Neutrophil (primary cell): ENCODE results near the gene TMEM43.

Source experiments
- H3K27ac ChIP-seq: fragments of 200-600 bp; sonication (generic); 2 replicates; pipeline ENCODE4 v1.5.1; 2016; ENCODE audit warnings: mild to moderate bottlenecking, moderate library complexity
- H3K27me3 ChIP-seq: fragments of 200-600 bp; sonication (generic); 2 replicates; pipeline ENCODE4 v1.6.0; 2016; ENCODE audit warnings: mild to moderate bottlenecking
- H3K36me3 ChIP-seq: fragments of 200-600 bp; sonication (generic); 2 replicates; pipeline ENCODE4 v1.5.1; 2017
- H3K4me1 ChIP-seq, 2 experiments: fragments of 200-600 bp in 1 of 2; sonication (generic) in 1 of 2; 1 replicate in 1 of 2; 2 replicates in 1 of 2; pipeline versions ENCODE4 v1.5.1 to v1.6.1; 2013 to 2016; ENCODE audit warnings: low read depth in 1 of 2, low read length in 1 of 2, mild to moderate bottlenecking in 1 of 2, moderate library complexity in 1 of 2; ENCODE audit not compliant: control insufficient read depth in 1 of 2, insufficient read depth in 1 of 2
- H3K4me3 ChIP-seq, 2 experiments: fragments of 200-600 bp in 1 of 2; sonication (generic) in 1 of 2; 1 replicate in 1 of 2; 2 replicates in 1 of 2; pipeline ENCODE4 v1.5.1; 2013 to 2016; ENCODE audit warnings: low read depth in 1 of 2, low read length in 1 of 2, mild to moderate bottlenecking in 1 of 2, moderate library complexity in 1 of 2
- H3K9me3 ChIP-seq: fragments of 200-600 bp; sonication (generic); 2 replicates; pipeline ENCODE4 v1.5.1; 2016
- CTCF ChIP-seq: fragments of 200-600 bp; sonication (generic); IDR thresholded peaks from 2 replicates; pipeline ENCODE4 v1.5.1; 2016; ENCODE audit warnings: antibody characterized with exemption

The TMEM43 gene

GRCh38 chr3:14141144-14141543 lies 16.3 kb downstream of the TMEM43 start:
- peak overlapping the region; percentile 99 for H3K27ac ChIP-seq
- no peak for TF ChIP-seq CTCF
- H3K4me3 ChIP-seq = no peak overlapping the region
- H3K27me3 ChIP-seq = no peaks in the 10 kb centered on the region
- no peaks in the 10 kb centered on the region for H3K9me3 ChIP-seq
- H3K36me3 ChIP-seq = peaks cover 72% of the 10 kb centered on the region
- peaks cover 35 to 37% of the 10 kb centered on the region in 2 experiments for H3K4me1 ChIP-seq

GRCh38 chr3:14141602-14142341 lies 16.9 kb downstream of the TMEM43 start:
- Histone ChIP-seq H3K27me3 (no peaks in the 10 kb centered on the region), H3K4me1 (peaks cover 41 to 43% of the 10 kb centered on the region in 2 experiments), H3K36me3 (peaks cover 72% of the 10 kb centered on the region), H3K27ac (peak overlapping the region; percentile 99), H3K4me3 (no peak overlapping the region), H3K9me3 (no peaks in the 10 kb centered on the region)
- TF ChIP-seq CTCF = no peak

- peaks cover 48 to 49% of the 10 kb centered on the region in 2 experiments for H3K4me1 ChIP-seq
Measured at GRCh38 chr3:14142567-14143270, 17.9 kb downstream of the TMEM43 start.

GRCh38 chr3:14143271-14144225 lies 18.7 kb downstream of the TMEM43 start:
- peaks cover 70% of the 10 kb centered on the region for H3K36me3 ChIP-seq
- H3K27me3 ChIP-seq = no peaks in the 10 kb centered on the region
- no peaks in the 10 kb centered on the region for H3K9me3 ChIP-seq
- peaks cover 48 to 49% of the 10 kb centered on the region in 2 experiments for H3K4me1 ChIP-seq
- peak overlapping the region; percentile 99 for H3K27ac ChIP-seq
- peak overlapping the region; percentile 77 to 84 for H3K4me3 ChIP-seq
- no peak for TF ChIP-seq CTCF

More at GRCh38 chr3:14142567-14143270, 17.9 kb downstream of the TMEM43 start:
- H3K27ac ChIP-seq = peak overlapping the region; percentile 99
- TF ChIP-seq CTCF = no peak
- H3K9me3 ChIP-seq = no peaks in the 10 kb centered on the region
- H3K36me3 ChIP-seq = peaks cover 70% of the 10 kb centered on the region
- no peaks in the 10 kb centered on the region for H3K27me3 ChIP-seq
- H3K4me3 ChIP-seq = no peak overlapping the region

- H3K9me3 ChIP-seq = no peaks in the 10 kb centered on the region
- H3K27me3 ChIP-seq = no peaks in the 10 kb centered on the region
- H3K4me3 ChIP-seq = peak overlapping the region; percentile 77 to 84
- H3K27ac ChIP-seq = peak overlapping the region; percentile 99
- H3K4me1 ChIP-seq = peaks cover 48 to 49% of the 10 kb centered on the region in 2 experiments
- TF ChIP-seq CTCF = no peak
- peaks cover 66% of the 10 kb centered on the region for H3K36me3 ChIP-seq
Measured at GRCh38 chr3:14144423-14145075, 19.7 kb downstream of the TMEM43 start.
